ENCODE data around the gene PTOV1.

- no peak for TF ChIP-seq ZNF2 (tag by site-specific recombination; IDR thresholded peaks at IDR 0.05)
- TF ChIP-seq YY1 (tag by site-specific recombination; IDR thresholded peaks at IDR 0.05): no peak
- no peak for TF ChIP-seq CTCF (tag by site-specific recombination; IDR thresholded peaks at IDR 0.05)
- TF ChIP-seq KLF9 (tag by site-specific recombination; IDR thresholded peaks at IDR 0.05; ENCODE audit: low read depth): no peak
- no peak for TF ChIP-seq PATZ1 (tag by site-specific recombination; IDR thresholded peaks at IDR 0.05)
Measured at GRCh38 chr19:49874503-49875157, 23.7 kb downstream of the PTOV1 start.

All from HEK293 (cell line).